Liver (tissue), 9 donors: ENCODE results near the gene HYOU1. TPM values are rescaled to one million over a fixed set of nuclear protein-coding genes. Genes with fewer than 3 reads are reported as not detected.

Source experiments
- DNase-seq: peaks from one replicate; pipeline ENCODE4 v3.0.0-alpha.2; 2017; ENCODE audit warnings: low spot score
- H3K27ac ChIP-seq, 2 donors: one replicate each; pipeline ENCODE4 v1.7.0; 2013; ENCODE audit warnings: inconsistent platforms in 2 of 2, low read length in 2 of 2, control low read depth in 1 of 2, low read depth in 1 of 2, mild to moderate bottlenecking in 1 of 2
- H3K27me3 ChIP-seq, 4 donors: one replicate each; pipeline versions ENCODE4 v1.6.1 to v1.7.0; 2013; ENCODE audit warnings: low read length in 3 of 4, inconsistent platforms in 1 of 4, mild to moderate bottlenecking in 1 of 4, moderate library complexity in 1 of 4; ENCODE audit not compliant: control insufficient read depth in 4 of 4, insufficient read depth in 4 of 4
- H3K36me3 ChIP-seq, 4 donors: one replicate each; pipeline versions ENCODE4 v1.6.1 to v1.7.0; 2013; ENCODE audit warnings: low read length in 3 of 4, mild to moderate bottlenecking in 3 of 4, low read depth in 1 of 4, moderate library complexity in 1 of 4; ENCODE audit not compliant: control insufficient read depth in 4 of 4, insufficient read depth in 3 of 4
- H3K4me1 ChIP-seq, 4 donors: one replicate each; pipeline versions ENCODE4 v1.6.1 to v1.7.0; 2013; ENCODE audit warnings: low read length in 3 of 4, mild to moderate bottlenecking in 3 of 4, moderate library complexity in 1 of 4; ENCODE audit not compliant: control insufficient read depth in 4 of 4, insufficient read depth in 4 of 4
- H3K4me3 ChIP-seq, 3 donors: one replicate each; pipeline versions ENCODE4 v1.6.1 to v1.7.0; 2013; ENCODE audit warnings: low read length in 3 of 3, control low read depth in 1 of 3, low read depth in 1 of 3, mild to moderate bottlenecking in 1 of 3
- H3K9ac ChIP-seq, 2 donors: one replicate each; pipeline ENCODE4 v1.7.0; 2013; ENCODE audit warnings: low read length in 2 of 2, mild to moderate bottlenecking in 2 of 2, moderate library complexity in 2 of 2, control low read depth in 1 of 2, low read depth in 1 of 2
- H3K9me3 ChIP-seq, 4 donors: one replicate each; pipeline versions ENCODE4 v1.6.1 to v1.7.0; 2013; ENCODE audit warnings: low read length in 3 of 4; ENCODE audit not compliant: control insufficient read depth in 4 of 4
- EGR1 ChIP-seq, 2 donors: IDR thresholded peaks; 2 replicates each; pipeline ENCODE4 v1.6.1; 2016 to 2018; ENCODE audit warnings: antibody characterized with exemption in 2 of 2, low read depth in 2 of 2
- FOXA1 ChIP-seq: IDR thresholded peaks from 2 replicates; pipeline ENCODE4 v1.6.1; 2016; ENCODE audit warnings: antibody characterized with exemption
- FOXA2 ChIP-seq: IDR thresholded peaks from 2 replicates; pipeline ENCODE4 v1.6.1; 2016; ENCODE audit warnings: antibody characterized with exemption
- GABPA ChIP-seq, 2 donors: IDR thresholded peaks in 1 of 2; conservative IDR thresholded peaks in 1 of 2; 2 replicates each; pipeline ENCODE4 v1.6.1; 2016; ENCODE audit warnings: antibody characterized with exemption in 2 of 2, mild to moderate bottlenecking in 1 of 2, moderate library complexity in 1 of 2
- HNF4A ChIP-seq, 2 donors: conservative IDR thresholded peaks; 2 replicates each; pipeline ENCODE4 v1.6.1; 2016; ENCODE audit warnings: antibody characterized with exemption in 2 of 2, mild to moderate bottlenecking in 2 of 2
- HNF4G ChIP-seq: IDR thresholded peaks from 2 replicates; pipeline ENCODE4 v1.6.1; 2016; ENCODE audit warnings: antibody characterized with exemption
- JUND ChIP-seq, 2 donors: IDR thresholded peaks; 2 replicates each; pipeline ENCODE4 v1.6.1; 2016; ENCODE audit warnings: antibody characterized with exemption in 2 of 2
- NR2F2 ChIP-seq: IDR thresholded peaks from 2 replicates; pipeline ENCODE4 v1.6.1; 2016; ENCODE audit warnings: antibody characterized with exemption
- RAD21 ChIP-seq, 2 donors: IDR thresholded peaks; 2 replicates each; pipeline ENCODE4 v1.6.1; 2016; ENCODE audit warnings: antibody characterized with exemption in 2 of 2, mild to moderate bottlenecking in 2 of 2
- REST ChIP-seq: IDR thresholded peaks from 2 replicates; pipeline ENCODE4 v1.6.1; 2016; ENCODE audit warnings: antibody characterized with exemption, mild to moderate bottlenecking
- RXRA ChIP-seq, 2 donors: IDR thresholded peaks; 2 replicates each; pipeline ENCODE4 v1.6.1; 2017 to 2018; ENCODE audit warnings: antibody characterized with exemption in 2 of 2, mild to moderate bottlenecking in 1 of 2
- SP1 ChIP-seq: IDR thresholded peaks from 2 replicates; pipeline ENCODE4 v1.6.1; 2018; ENCODE audit warnings: antibody characterized with exemption, mild to moderate bottlenecking
- TAF1 ChIP-seq: conservative IDR thresholded peaks from 2 replicates; pipeline ENCODE4 v1.6.1; 2016; ENCODE audit warnings: antibody characterized with exemption, mild to moderate bottlenecking
- YY1 ChIP-seq: IDR thresholded peaks from 2 replicates; pipeline ENCODE4 v1.6.1; 2016; ENCODE audit warnings: antibody characterized with exemption, mild to moderate bottlenecking
- ZBTB33 ChIP-seq: IDR thresholded peaks from 2 replicates; pipeline ENCODE4 v1.6.1; 2016; ENCODE audit warnings: antibody characterized with exemption
- WGBS: extraction: QIAGEN DNeasy Blood & Tissue Kit; methylation state at CpG from one replicate; pipeline ENCODE4 v1.1.7; 2013; 5-methylcytosine and 5-hydroxymethylcytosine counted together
- polyA plus RNA-seq, 2 donors: library from polyadenylated mRNA; stranded (reverse) in 1 of 2; unstranded in 1 of 2; fragments of 200-250 nt in 1 of 2; fragments of >200 nt in 1 of 2; fragmentation: Nextera tagmentation in 1 of 2; extraction: Ambion mirVana in 1 of 2; gene quantifications; one replicate each; pipeline versions ENCODE4 v1.2.1 to v1.2.3, GENCODE V29; 2013 to 2015
- total RNA-seq, 2 donors: library from RNA; depleted of rRNA; stranded (reverse); fragments of >200 nt; gene quantifications; one replicate each; pipeline ENCODE4 v1.2.3, GENCODE V29; 2014
- TF ChIP-seq, protein P1 (sequence below): IDR thresholded peaks from 2 replicates; pipeline ENCODE4 v1.6.1; 2016; ENCODE audit warnings: antibody characterized with exemption
- TF ChIP-seq, protein P2 (sequence below): IDR thresholded peaks from 2 replicates; pipeline ENCODE4 v1.6.1; 2016; ENCODE audit warnings: antibody characterized with exemption
- TF ChIP-seq, protein P3 (sequence below): fragments of 150-350 bp; IDR thresholded peaks from 2 replicates; pipeline ENCODE4 v1.5.1; 2017; ENCODE audit warnings: improper control_type of control experiment, low read depth, low read length; ENCODE audit not compliant: missing input control
- donor health status: healthy.
- donor health status: healthy.
- donor health status: healthy.
- donor health status: healthy.
- donor health status: healthy.

Gene HYOU1
- total and polyA plus RNA-seq, 4 donors, result 41.6 to 270 (median 119) TPM

DNA sequence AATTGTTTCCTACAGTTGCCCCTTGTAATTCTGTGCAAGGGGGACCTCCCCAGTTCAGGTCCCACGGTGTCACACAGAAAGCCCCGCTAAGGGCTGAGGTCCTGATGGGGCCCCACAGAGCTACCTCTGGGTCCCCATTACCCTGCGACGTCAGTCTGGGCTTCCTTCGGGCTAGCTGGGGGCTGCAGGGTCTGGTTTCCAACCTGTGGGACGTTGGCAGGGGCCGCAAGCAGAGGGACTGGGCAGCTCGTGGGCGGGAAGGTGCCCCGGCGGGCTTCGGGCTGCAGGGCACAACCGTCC is 27.0 kb downstream of the HYOU1 start:
- TF ChIP-seq RXRA (IDR thresholded peaks at IDR 0.05) (no peak), HNF4G (no peak), YY1 (no peak)
- TF ChIP-seq, protein P1, sequence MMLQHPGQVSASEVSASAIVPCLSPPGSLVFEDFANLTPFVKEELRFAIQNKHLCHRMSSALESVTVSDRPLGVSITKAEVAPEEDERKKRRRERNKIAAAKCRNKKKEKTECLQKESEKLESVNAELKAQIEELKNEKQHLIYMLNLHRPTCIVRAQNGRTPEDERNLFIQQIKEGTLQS, result no peak
- Histone ChIP-seq H3K4me3 (peak overlapping the region; percentile 66 to 86 (median 71)), H3K27ac (peak overlapping the region; percentile 92 to 97), H3K36me3 (peaks cover 0 to 7% (median 3%) of the 10 kb centered on the region in 4 donors), H3K9ac (peak overlapping the region; percentile 77 to 79), H3K9me3 (no peaks in the 10 kb centered on the region), H3K27me3 (no peaks in the 10 kb centered on the region), H3K4me1 (peaks cover 5 to 46% (median 30%) of the 10 kb centered on the region in 4 donors)
- DNase-seq, result no peak
- WGBS, result 2% methylated on average over 13 of the region's 13 CpGs

GRCh38 chr11:119029340-119030028 is 27.5 kb downstream of the HYOU1 start:
- peak overlapping the region; percentile 71 to 86 (median 85) for H3K4me3 ChIP-seq
- peaks cover 2 to 10% (median 4%) of the 10 kb centered on the region in 4 donors for H3K36me3 ChIP-seq
- TF ChIP-seq FOXA1 (peak; percentile 12), HNF4A (conservative IDR thresholded peaks at IDR 0.05) (peak; percentile 56 to 64), YY1 (peak; percentile 83), JUND (IDR thresholded peaks at IDR 0.05) (peak in 1 of 2 donors; percentile 7), TAF1 (peak; percentile 96), SP1 (peak; percentile 87), RAD21 (IDR thresholded peaks at IDR 0.05) (peak; percentile 27 to 49), REST (peak; percentile 67), NR2F2 (peak; percentile 31), HNF4G (no peak), RXRA (IDR thresholded peaks at IDR 0.05) (peak; percentile 55 to 67), ZBTB33 (peak; percentile 17), GABPA (IDR thresholded peaks at IDR 0.05 in 1 of 2, conservative IDR thresholded peaks at IDR 0.05 in 1 of 2) (peak in 1 of 2 donors; percentile 39), FOXA2 (no peak), EGR1 (IDR thresholded peaks at IDR 0.05; ENCODE audit: low read depth in 2 of 2) (no peak)
- TF ChIP-seq, protein P1, result no peak
- TF ChIP-seq, protein P2, sequence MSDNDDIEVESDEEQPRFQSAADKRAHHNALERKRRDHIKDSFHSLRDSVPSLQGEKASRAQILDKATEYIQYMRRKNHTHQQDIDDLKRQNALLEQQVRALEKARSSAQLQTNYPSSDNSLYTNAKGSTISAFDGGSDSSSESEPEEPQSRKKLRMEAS, result peak; percentile 26
- TF ChIP-seq, protein P3, sequence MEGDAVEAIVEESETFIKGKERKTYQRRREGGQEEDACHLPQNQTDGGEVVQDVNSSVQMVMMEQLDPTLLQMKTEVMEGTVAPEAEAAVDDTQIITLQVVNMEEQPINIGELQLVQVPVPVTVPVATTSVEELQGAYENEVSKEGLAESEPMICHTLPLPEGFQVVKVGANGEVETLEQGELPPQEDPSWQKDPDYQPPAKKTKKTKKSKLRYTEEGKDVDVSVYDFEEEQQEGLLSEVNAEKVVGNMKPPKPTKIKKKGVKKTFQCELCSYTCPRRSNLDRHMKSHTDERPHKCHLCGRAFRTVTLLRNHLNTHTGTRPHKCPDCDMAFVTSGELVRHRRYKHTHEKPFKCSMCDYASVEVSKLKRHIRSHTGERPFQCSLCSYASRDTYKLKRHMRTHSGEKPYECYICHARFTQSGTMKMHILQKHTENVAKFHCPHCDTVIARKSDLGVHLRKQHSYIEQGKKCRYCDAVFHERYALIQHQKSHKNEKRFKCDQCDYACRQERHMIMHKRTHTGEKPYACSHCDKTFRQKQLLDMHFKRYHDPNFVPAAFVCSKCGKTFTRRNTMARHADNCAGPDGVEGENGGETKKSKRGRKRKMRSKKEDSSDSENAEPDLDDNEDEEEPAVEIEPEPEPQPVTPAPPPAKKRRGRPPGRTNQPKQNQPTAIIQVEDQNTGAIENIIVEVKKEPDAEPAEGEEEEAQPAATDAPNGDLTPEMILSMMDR, result no peak
- 12% methylated on average over 10 of the region's 10 CpGs for WGBS
- H3K9me3 ChIP-seq, result no peaks in the 10 kb centered on the region
- peak overlapping the region; percentile 77 to 87 for H3K9ac ChIP-seq
- H3K27me3 ChIP-seq, result no peaks in the 10 kb centered on the region
- DNase-seq, result peak; percentile 77
- H3K4me1 ChIP-seq, result peaks cover 9 to 51% (median 35%) of the 10 kb centered on the region in 4 donors
- peak overlapping the region; percentile 92 to 97 for H3K27ac ChIP-seq
